AG20443 (cell line): ENCODE results near the gene ZBTB42.

ENCODE experiments used
- DNase-seq: peaks from one replicate; pipeline ENCODE4 v3.0.0; 2012; ENCODE audit warnings: low spot score, mixed read lengths

ZBTB42 gene

GRCh38 chr14:104769324-104770071 lies 31.4 kb upstream of the ZBTB42 start:
- no peak for DNase-seq

GRCh38 chr14:104770072-104770579 lies 30.8 kb upstream of the ZBTB42 start:
- DNase-seq = no peak

- no peak for DNase-seq
Measured at GRCh38 chr14:104770851-104771272, 30.0 kb upstream of the ZBTB42 start.

GRCh38 chr14:104771374-104771773 lies 29.5 kb upstream of the ZBTB42 start:
- DNase-seq = no peak

- DNase-seq = no peak
Measured at GRCh38 chr14:104771918-104772706, 28.8 kb upstream of the ZBTB42 start.

GRCh38 chr14:104772707-104773504 lies 28.0 kb upstream of the ZBTB42 start:
- DNase-seq = no peak

- no peak for DNase-seq
Measured at GRCh38 chr14:104773505-104774452, 27.1 kb upstream of the ZBTB42 start.

GRCh38 chr14:104774453-104775072 lies 26.3 kb upstream of the ZBTB42 start:
- DNase-seq = no peak

GRCh38 chr14:104775073-104775489 lies 25.8 kb upstream of the ZBTB42 start:
- DNase-seq = no peak

GRCh38 chr14:104776481-104776880 lies 24.4 kb upstream of the ZBTB42 start:
- DNase-seq = no peak

- no peak for DNase-seq
Measured at GRCh38 chr14:104776961-104777807, 23.7 kb upstream of the ZBTB42 start.

GRCh38 chr14:104777808-104778249 lies 23.1 kb upstream of the ZBTB42 start:
- no peak for DNase-seq

- no peak for DNase-seq
Measured at GRCh38 chr14:104778694-104779331, 22.1 kb upstream of the ZBTB42 start.

- no peak for DNase-seq
Measured at GRCh38 chr14:104779776-104780512, 21.0 kb upstream of the ZBTB42 start.

GRCh38 chr14:104780513-104781030 lies 20.3 kb upstream of the ZBTB42 start:
- DNase-seq = no peak

- no peak for DNase-seq
Measured at GRCh38 chr14:104781271-104782077, 19.4 kb upstream of the ZBTB42 start.

GRCh38 chr14:104782086-104782807 lies 18.7 kb upstream of the ZBTB42 start:
- no peak for DNase-seq
